Gastrocnemius medialis (tissue), 4 donors: ENCODE measurements around the gene DRC7.

Experiments used
- POLR2A ChIP-seq, 2 donors: fragments of 450-650 bp; IDR thresholded peaks; one replicate each; pipeline ENCODE4 v1.6.1; 2017; ENCODE audit warnings: antibody characterized with exemption in 2 of 2, mild to moderate bottlenecking in 2 of 2, moderate library complexity in 2 of 2
- TF ChIP-seq, protein P1 (sequence below), 5 experiments: fragments of 450-650 bp in 3 of 5; fragments of 200-600 bp in 2 of 5; sonication (generic) in 2 of 5; IDR thresholded peaks in 4 of 5; conservative IDR thresholded peaks in 1 of 5; 1 replicate in 4 of 5; 2 replicates in 1 of 5; pipeline ENCODE4 v1.5.1; 2016 to 2019; ENCODE audit warnings: antibody characterized with exemption in 5 of 5, mild to moderate bottlenecking in 3 of 5, moderate library complexity in 3 of 5

DNA sequence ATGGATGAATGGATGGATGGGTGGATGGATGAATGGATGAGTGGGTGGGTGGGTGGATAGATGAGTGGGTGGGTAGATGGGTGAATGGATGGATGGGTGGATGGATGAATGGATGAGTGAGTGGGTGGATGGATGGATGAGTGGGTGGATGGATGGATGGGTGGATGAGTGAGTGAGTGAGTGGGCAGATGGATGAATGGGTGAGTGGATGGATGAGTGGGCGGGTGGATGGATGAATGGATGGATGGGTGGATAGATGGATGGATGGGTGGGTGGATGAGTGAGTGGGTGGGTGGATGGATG lies 34.5 kb downstream of the DRC7 start:
- TF ChIP-seq, protein P1, sequence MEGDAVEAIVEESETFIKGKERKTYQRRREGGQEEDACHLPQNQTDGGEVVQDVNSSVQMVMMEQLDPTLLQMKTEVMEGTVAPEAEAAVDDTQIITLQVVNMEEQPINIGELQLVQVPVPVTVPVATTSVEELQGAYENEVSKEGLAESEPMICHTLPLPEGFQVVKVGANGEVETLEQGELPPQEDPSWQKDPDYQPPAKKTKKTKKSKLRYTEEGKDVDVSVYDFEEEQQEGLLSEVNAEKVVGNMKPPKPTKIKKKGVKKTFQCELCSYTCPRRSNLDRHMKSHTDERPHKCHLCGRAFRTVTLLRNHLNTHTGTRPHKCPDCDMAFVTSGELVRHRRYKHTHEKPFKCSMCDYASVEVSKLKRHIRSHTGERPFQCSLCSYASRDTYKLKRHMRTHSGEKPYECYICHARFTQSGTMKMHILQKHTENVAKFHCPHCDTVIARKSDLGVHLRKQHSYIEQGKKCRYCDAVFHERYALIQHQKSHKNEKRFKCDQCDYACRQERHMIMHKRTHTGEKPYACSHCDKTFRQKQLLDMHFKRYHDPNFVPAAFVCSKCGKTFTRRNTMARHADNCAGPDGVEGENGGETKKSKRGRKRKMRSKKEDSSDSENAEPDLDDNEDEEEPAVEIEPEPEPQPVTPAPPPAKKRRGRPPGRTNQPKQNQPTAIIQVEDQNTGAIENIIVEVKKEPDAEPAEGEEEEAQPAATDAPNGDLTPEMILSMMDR (IDR thresholded peaks at IDR 0.05 in 4 of 5, conservative IDR thresholded peaks at IDR 0.05 in 1 of 5), result no peak
- TF ChIP-seq POLR2A (IDR thresholded peaks at IDR 0.05), result no peak
